GM19238 (cell line): Measurements from ENCODE around the gene CTCFL.

Source experiments
- DNase-seq: peaks from one replicate; pipeline ENCODE4 v3.0.0; 2011; ENCODE audit warnings: low spot score; ENCODE audit not compliant: insufficient read length

The CTCFL gene

GRCh38 chr20:57560554-57561355 is 35.8 kb upstream of the CTCFL start, which contains the start of gene PCK1:
Gene PCK1 (plus strand): TSS chr20:57561110. CDS start chr20:57561412, 302 bp downstream.
- DNase-seq = no peak

GRCh38 chr20:57559658-57560553 is 35.0 kb upstream of the CTCFL start:
- no peak for DNase-seq

GRCh38 chr20:57559289-57559634 is 34.3 kb upstream of the CTCFL start:
- no peak for DNase-seq

- no peak for DNase-seq
Measured at GRCh38 chr20:57558614-57559288, 33.8 kb upstream of the CTCFL start.

- DNase-seq = no peak
Measured at GRCh38 chr20:57557926-57558613, 33.1 kb upstream of the CTCFL start.

GRCh38 chr20:57556980-57557274 is 32.0 kb upstream of the CTCFL start:
- DNase-seq = no peak

GRCh38 chr20:57555457-57556184 is 30.7 kb upstream of the CTCFL start:
- DNase-seq = no peak

- DNase-seq = no peak
Measured at GRCh38 chr20:57553376-57554018, 28.6 kb upstream of the CTCFL start.

GRCh38 chr20:57552471-57552870 is 27.5 kb upstream of the CTCFL start:
- no peak for DNase-seq

- no peak for DNase-seq
Measured at GRCh38 chr20:57548177-57549058, 23.5 kb upstream of the CTCFL start.

GRCh38 chr20:57546956-57547649 is 22.2 kb upstream of the CTCFL start:
- DNase-seq = no peak

GRCh38 chr20:57545927-57546662 is 21.2 kb upstream of the CTCFL start:
- DNase-seq = no peak

GRCh38 chr20:57544838-57545564 is 20.1 kb upstream of the CTCFL start:
- no peak for DNase-seq

- DNase-seq = no peak
Measured at GRCh38 chr20:57543754-57544153, 18.8 kb upstream of the CTCFL start.

- no peak for DNase-seq
Measured at GRCh38 chr20:57540890-57541580, 16.1 kb upstream of the CTCFL start.

GRCh38 chr20:57539889-57540288 is 14.9 kb upstream of the CTCFL start:
- DNase-seq = no peak

- DNase-seq = no peak
Measured at GRCh38 chr20:57537822-57538221, 12.9 kb upstream of the CTCFL start.
